NT2/D1 (cell line): Measurements from ENCODE around the gene BCL6.

ENCODE experiments used
- SUZ12 ChIP-seq: IDR thresholded peaks from 2 replicates; pipeline ENCODE4 v1.6.1; 2011; ENCODE audit not compliant: insufficient read length, insufficient read depth; ENCODE audit errors: extremely low read depth
- YY1 ChIP-seq: IDR thresholded peaks from 2 replicates; pipeline ENCODE4 v1.6.1; 2011; ENCODE audit not compliant: insufficient read length, insufficient read depth
- ZNF274 ChIP-seq: IDR thresholded peaks from 2 replicates; pipeline ENCODE4 v1.6.1; 2011; ENCODE audit warnings: mild to moderate bottlenecking, low read depth, low read length

DNA sequence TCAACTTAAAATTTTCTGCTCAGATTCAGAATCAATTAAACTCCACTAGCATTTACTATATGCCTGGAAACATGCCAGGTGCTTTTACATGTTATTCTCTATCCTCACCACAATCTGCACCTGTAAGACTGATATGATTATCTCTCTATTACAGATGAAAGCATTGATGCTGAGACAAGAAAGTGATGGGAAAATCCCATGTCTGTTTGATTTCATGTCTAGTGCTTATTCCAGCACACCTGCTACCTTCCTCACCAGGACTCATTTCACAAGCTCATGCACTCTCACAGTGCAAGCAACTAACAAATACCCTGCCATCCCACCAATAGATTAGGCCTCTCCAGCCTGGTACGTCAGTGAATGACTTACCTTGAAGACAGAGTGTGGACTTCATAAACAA lies 25.0 kb upstream of the BCL6 start:
- TF ChIP-seq ZNF274 (no peak), SUZ12 (no peak), YY1 (no peak)
